MV-4-11 (cell line): Measurements from ENCODE around the gene CST6.

Experiments used
- DNase-seq: peaks from one replicate; lab custom pipeline; 2025; lab: John Stamatoyannopoulos, UW

The CST6 gene

DNA sequence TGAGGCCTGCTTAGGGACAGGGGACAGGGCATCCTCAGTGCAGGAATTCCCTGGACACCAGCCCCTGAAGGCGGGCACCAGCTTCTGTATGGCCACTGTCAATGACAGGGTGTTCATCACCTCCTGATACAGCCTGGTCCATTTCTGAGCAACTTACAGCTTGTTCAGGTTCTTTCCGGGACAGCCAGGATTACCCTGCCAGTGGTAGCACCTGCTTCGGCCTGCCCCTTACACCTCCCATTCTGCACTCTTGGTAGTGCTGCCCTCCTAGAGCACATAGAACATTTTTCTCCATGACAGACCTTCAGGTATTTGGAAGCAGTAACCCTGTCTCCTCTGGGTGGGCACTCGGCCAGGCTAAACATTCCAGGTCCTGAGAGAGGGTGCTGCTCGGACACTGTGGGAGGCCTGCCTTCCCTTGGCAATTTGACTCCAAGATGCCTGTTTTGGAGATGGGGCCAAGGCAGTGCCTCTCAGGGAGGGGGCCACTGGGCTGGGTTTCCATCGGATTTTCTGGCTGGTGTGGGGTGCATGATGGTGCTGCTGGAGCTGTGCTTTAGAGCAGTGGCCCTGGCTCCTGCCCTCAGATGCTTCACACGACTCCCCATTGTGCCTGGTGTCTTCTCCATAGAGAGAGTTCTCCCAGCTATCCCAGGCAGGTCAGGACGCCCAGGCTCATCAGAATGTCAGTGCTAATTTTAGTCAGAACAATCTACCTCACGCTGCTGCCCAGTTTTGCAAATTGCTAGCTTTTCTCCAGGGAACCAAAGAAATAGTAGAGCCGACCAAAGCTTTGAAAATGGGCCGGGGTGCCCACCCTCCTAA, 35.9 kb downstream of the CST6 start:
- no peak for DNase-seq

- DNase-seq, result no peak
Measured at GRCh38 chr11:66048547-66049323, 36.9 kb downstream of the CST6 start, which contains the start of gene GAL3ST3. Gene GAL3ST3 (minus strand): TSS chr11:66049161. CDS start chr11:66045415, 3,746 bp downstream.

DNA sequence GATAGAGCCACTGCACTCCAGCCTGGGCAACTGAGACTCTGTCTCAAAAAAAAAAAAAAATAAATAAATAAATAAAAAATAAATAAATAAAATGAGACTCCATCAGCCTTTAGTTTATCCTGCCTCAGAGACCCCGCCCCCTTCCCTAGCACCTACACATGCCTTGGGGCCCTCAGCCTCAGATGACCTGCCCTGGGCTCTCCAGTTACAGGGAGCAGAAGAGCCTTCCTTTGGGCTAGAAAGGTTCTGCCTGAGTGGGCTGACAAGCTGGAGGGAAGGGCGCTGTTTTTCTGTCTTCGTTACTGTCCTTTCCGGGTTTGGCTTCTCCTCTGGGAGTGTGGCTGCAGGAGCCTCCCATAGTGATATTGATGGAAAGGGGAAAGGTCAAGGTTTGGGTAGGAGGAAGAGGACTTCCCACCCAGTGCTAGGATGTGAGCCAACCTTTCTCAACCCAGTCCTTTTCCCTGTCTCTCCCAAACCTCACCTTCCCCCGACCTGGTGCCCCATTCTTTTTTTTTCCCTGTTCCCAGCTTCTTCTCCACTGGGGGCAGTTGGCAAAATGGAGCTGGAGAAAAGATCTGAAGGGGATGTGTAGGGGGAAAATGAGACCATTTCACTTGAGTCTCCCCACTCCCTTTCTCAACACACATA, 38.9 kb downstream of the CST6 start:
- no peak for DNase-seq

GRCh38 chr11:66051371-66051765, 39.6 kb downstream of the CST6 start:
- no peak for DNase-seq

- peak; percentile 97 for DNase-seq
Measured at GRCh38 chr11:66051766-66052663, 40.2 kb downstream of the CST6 start, which contains the start of gene SF3B2. Gene SF3B2 (plus strand): TSS chr11:66052364. CDS start chr11:66052385, 21 bp downstream.

- DNase-seq, result no peak
Measured at GRCh38 chr11:66052664-66052982, 40.8 kb downstream of the CST6 start.

- DNase-seq, result no peak
Measured at GRCh38 chr11:66055021-66055420, 43.2 kb downstream of the CST6 start.

- DNase-seq, result no peak
Measured at GRCh38 chr11:66056501-66056900, 44.7 kb downstream of the CST6 start.

DNA sequence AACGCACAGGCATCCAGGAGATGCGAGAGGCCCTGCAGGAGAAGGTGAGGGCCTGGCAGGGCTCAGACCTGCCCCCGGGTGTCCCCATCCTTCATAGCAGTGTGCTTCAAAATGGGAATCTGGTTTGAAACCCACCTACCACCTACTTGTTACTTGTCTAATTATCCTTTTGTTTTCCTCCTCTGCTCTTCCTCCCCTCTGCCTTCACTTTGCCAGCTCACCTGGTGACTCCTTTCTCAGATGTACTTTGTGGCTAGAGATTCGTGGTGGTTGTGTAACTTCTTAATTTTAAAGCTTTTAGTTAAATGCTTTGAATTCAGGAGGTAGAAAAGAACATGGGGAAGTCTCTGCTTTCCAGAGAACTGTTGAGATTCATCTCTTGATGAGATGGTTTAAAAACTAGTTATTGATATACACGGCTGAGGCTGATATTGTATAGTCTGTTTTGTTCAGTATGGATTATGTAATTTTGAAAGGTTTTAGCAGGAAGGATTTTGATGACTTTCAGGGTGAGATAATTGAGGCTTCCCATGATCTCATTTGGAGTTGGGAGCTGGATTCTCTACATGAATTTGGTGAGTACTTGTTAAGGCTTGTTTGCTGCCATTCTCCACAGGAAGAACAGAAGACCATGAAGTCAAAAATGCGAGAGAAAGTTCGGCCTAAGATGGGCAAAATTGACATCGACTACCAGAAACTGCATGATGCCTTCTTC, 48.3 kb downstream of the CST6 start:
- DNase-seq, result no peak

GRCh38 chr11:66061268-66061667, 49.5 kb downstream of the CST6 start:
- no peak for DNase-seq

DNA sequence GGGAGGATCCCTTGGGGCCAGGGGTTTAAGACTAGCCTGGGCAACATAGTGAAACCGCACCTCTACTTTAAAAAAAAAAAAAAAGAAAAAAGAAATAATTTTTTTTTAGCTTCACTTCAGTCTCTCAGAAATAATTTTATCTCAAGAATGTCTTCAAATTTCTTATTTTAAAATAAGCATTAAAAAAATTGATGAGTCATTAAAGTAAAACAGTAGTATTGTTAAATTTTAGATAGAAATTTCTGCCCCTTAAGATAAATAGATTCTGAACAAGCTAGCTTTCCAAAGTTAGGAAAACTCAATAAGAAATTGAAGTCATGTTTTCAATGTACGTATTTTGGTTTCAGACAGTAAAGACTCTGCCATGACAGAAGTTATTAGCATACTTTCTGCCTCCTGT, 50.6 kb downstream of the CST6 start:
- no peak for DNase-seq
